IMR-90 (cell line): Measurements from ENCODE around the gene PGC. TPM values are rescaled to one million over a fixed set of nuclear protein-coding genes. Genes with fewer than 3 reads are reported as not detected.

Experiments used
- ATAC-seq: fragments of 200-7000 bp; cut with Tn5 transposase; 2 replicates; pipeline ENCODE4 v1.9.1; 2020; ENCODE audit warnings: low read depth, mild to moderate bottlenecking, moderate library complexity
- BruUV-seq: library from RNA; stranded (reverse); fragments of 400-500 nt; replicated peaks from 2 replicates; lab custom pipeline; 2021; lab: Mats Ljungman, UMichigan
- CTCF ChIA-PET: fragments of 300-600 bp; formaldehyde crosslinking; extraction: SDS; loops from one replicate; lab custom pipeline; 2021; ENCODE audit warnings: antibody characterized with exemption; lab: Yijun Ruan, JAX
- POLR2A ChIA-PET: fragments of 300-600 bp; sonication (Branson Sonifier 250); formaldehyde crosslinking; loops from one replicate; lab custom pipeline; 2022; ENCODE audit warnings: antibody characterized with exemption; ENCODE audit not compliant: unreplicated experiment; lab: Charles Lee
- DNase-seq: peaks from one replicate; pipeline ENCODE4 v3.0.0; 2013
- H2AFZ ChIP-seq: replicated peaks from 2 replicates; pipeline ENCODE3; 2013; ENCODE audit warnings: low read length, mild to moderate bottlenecking; ENCODE audit not compliant: poor library complexity
- H2AK5ac ChIP-seq: 2 replicates; pipeline ENCODE4 v1.6.1; 2013; ENCODE audit warnings: low read depth, low read length, inconsistent platforms
- H2AK9ac ChIP-seq: replicated peaks from 2 replicates; pipeline ENCODE3; 2013; ENCODE audit warnings: mild to moderate bottlenecking, low read depth, low read length, moderate library complexity; ENCODE audit not compliant: poor library complexity
- H2BK120ac ChIP-seq: 2 replicates; pipeline ENCODE4 v1.6.1; 2013; ENCODE audit warnings: low read depth, low read length, inconsistent platforms
- H2BK15ac ChIP-seq: 3 replicates; pipeline ENCODE4 v1.6.1; 2013; ENCODE audit warnings: low read depth, low read length, inconsistent platforms
- H2BK20ac ChIP-seq: 2 replicates; pipeline ENCODE4 v1.6.1; 2013; ENCODE audit warnings: low read depth, mild to moderate bottlenecking, inconsistent platforms, low read length, moderate library complexity
- H2BK5ac ChIP-seq: 2 replicates; pipeline ENCODE4 v1.6.1; 2013; ENCODE audit warnings: mild to moderate bottlenecking, low read depth, low read length, inconsistent platforms; ENCODE audit not compliant: poor library complexity, severe bottlenecking
- H3K14ac ChIP-seq: replicated peaks from 2 replicates; pipeline ENCODE4 v1.6.1; 2013; ENCODE audit warnings: low read depth, low read length, inconsistent platforms
- H3K18ac ChIP-seq: 2 replicates; pipeline ENCODE4 v1.6.1; 2013; ENCODE audit warnings: low read depth, low read length, control low read depth
- H3K23ac ChIP-seq: 2 replicates; pipeline ENCODE4 v1.6.1; 2013; ENCODE audit warnings: low read depth, low read length, inconsistent platforms
- H3K27ac ChIP-seq: 2 replicates; pipeline ENCODE4 v1.5.1; 2013; ENCODE audit warnings: mild to moderate bottlenecking, control low read depth, low read length; ENCODE audit not compliant: insufficient read depth
- H3K27me3 ChIP-seq: 2 replicates; pipeline ENCODE4 v1.6.1; 2013; ENCODE audit warnings: low read length; ENCODE audit not compliant: control insufficient read depth, insufficient read depth
- H3K36me3 ChIP-seq: 2 replicates; pipeline ENCODE4 v1.6.1; 2013; ENCODE audit warnings: low read length, mixed read lengths; ENCODE audit not compliant: control insufficient read depth, insufficient read depth
- H3K4ac ChIP-seq: 2 replicates; pipeline ENCODE4 v1.6.1; 2013; ENCODE audit warnings: low read depth, low read length, inconsistent platforms
- H3K4me1 ChIP-seq: 2 replicates; pipeline ENCODE4 v1.6.1; 2013; ENCODE audit warnings: low read length, mixed read lengths; ENCODE audit not compliant: control insufficient read depth, insufficient read depth
- H3K4me2 ChIP-seq: 2 replicates; pipeline ENCODE4 v1.6.1; 2013; ENCODE audit warnings: low read depth, mild to moderate bottlenecking, control low read depth, low read length, moderate library complexity
- H3K4me3 ChIP-seq: 2 replicates; pipeline ENCODE4 v1.5.1; 2013; ENCODE audit warnings: low read depth, mild to moderate bottlenecking, control low read depth, low read length, moderate library complexity; ENCODE audit not compliant: insufficient read depth
- H3K56ac ChIP-seq: 2 replicates; pipeline ENCODE4 v1.6.1; 2013; ENCODE audit warnings: low read length, inconsistent platforms; ENCODE audit not compliant: insufficient read depth; ENCODE audit errors: extremely low read depth
- H3K79me1 ChIP-seq, 2 experiments: 2 replicates each; pipeline ENCODE4 v1.6.1; 2013; ENCODE audit warnings: low read length in 2 of 2, inconsistent platforms in 1 of 2, low read depth in 1 of 2
- H3K9ac ChIP-seq: 2 replicates; pipeline ENCODE4 v1.6.1; 2013; ENCODE audit warnings: low read depth, low read length, control low read depth
- H3K9me1 ChIP-seq: 2 replicates; pipeline ENCODE4 v1.6.1; 2013; ENCODE audit warnings: low read length, inconsistent platforms; ENCODE audit not compliant: insufficient read depth
- H3K9me3 ChIP-seq: 2 replicates; pipeline ENCODE4 v1.6.1; 2013; ENCODE audit warnings: low read length; ENCODE audit not compliant: control insufficient read depth, insufficient read depth
- H4K20me1 ChIP-seq: 2 replicates; pipeline ENCODE4 v1.6.1; 2013; ENCODE audit warnings: low read length, inconsistent platforms; ENCODE audit not compliant: insufficient read depth
- H4K5ac ChIP-seq: 2 replicates; pipeline ENCODE4 v1.6.1; 2013; ENCODE audit warnings: mild to moderate bottlenecking, low read depth, low read length, control low read depth
- H4K8ac ChIP-seq, 2 experiments: 2 replicates each; pipeline ENCODE4 v1.6.1; 2013; ENCODE audit warnings: low read depth in 2 of 2, low read length in 2 of 2, control low read depth in 1 of 2, inconsistent platforms in 1 of 2
- H4K91ac ChIP-seq: 2 replicates; pipeline ENCODE4 v1.6.1; 2013; ENCODE audit warnings: low read depth, low read length, inconsistent platforms; ENCODE audit not compliant: insufficient read depth
- BHLHE40 ChIP-seq: fragments of 150-350 bp; IDR thresholded peaks from 2 replicates; pipeline ENCODE4 v1.6.1; 2016; ENCODE audit warnings: mild to moderate bottlenecking, low read depth, low read length
- CEBPB ChIP-seq: IDR thresholded peaks from 2 replicates; pipeline ENCODE4 v1.6.1; 2012; ENCODE audit warnings: low read depth, low read length, improper control_type of control experiment
- CHD1 ChIP-seq: IDR thresholded peaks from 2 replicates; pipeline ENCODE4 v1.6.1; 2012; ENCODE audit warnings: low read depth, low read length, improper control_type of control experiment
- FOS ChIP-seq: fragments of 150-350 bp; IDR thresholded peaks from 2 replicates; pipeline ENCODE4 v1.6.1; 2016; ENCODE audit warnings: low read depth, low read length
- MAFK ChIP-seq: IDR thresholded peaks from 2 replicates; pipeline ENCODE4 v1.6.1; 2012; ENCODE audit warnings: low read depth, low read length, improper control_type of control experiment
- MAZ ChIP-seq: IDR thresholded peaks from 2 replicates; pipeline ENCODE4 v1.6.1; 2012; ENCODE audit warnings: low read depth, mild to moderate bottlenecking, low read length, improper control_type of control experiment, moderate library complexity, borderline replicate concordance
- MXI1 ChIP-seq: IDR thresholded peaks from 2 replicates; pipeline ENCODE4 v1.6.1; 2012; ENCODE audit warnings: low read depth, mild to moderate bottlenecking, low read length, moderate library complexity, borderline replicate concordance
- NFE2L2 ChIP-seq: fragments of 150-350 bp; IDR thresholded peaks from 2 replicates; pipeline ENCODE4 v1.6.1; 2016; ENCODE audit warnings: low read depth, mild to moderate bottlenecking, low read length
- POLR2A ChIP-seq: IDR thresholded peaks from 2 replicates; pipeline ENCODE4 v1.6.1; 2012; ENCODE audit warnings: mild to moderate bottlenecking, low read depth, low read length
- RAD21 ChIP-seq: IDR thresholded peaks from 2 replicates; pipeline ENCODE4 v1.6.1; 2012; ENCODE audit warnings: low read length, improper control_type of control experiment
- RFX5 ChIP-seq: IDR thresholded peaks from 2 replicates; pipeline ENCODE4 v1.8.0; 2012; ENCODE audit warnings: low read depth, mild to moderate bottlenecking, low read length, moderate library complexity
- SMC3 ChIP-seq: fragments of 150-350 bp; IDR thresholded peaks from 2 replicates; pipeline ENCODE4 v1.6.1; 2016; ENCODE audit warnings: low read depth, mild to moderate bottlenecking, antibody characterized with exemption, low read length, moderate library complexity
- WGBS, 2 experiments: methylation state at CpG; one replicate each; pipeline versions ENCODE4 v1.1.5 to v1.1.7; 2013; ENCODE audit warnings: missing lambda C conversion rate in 2 of 2; ENCODE audit not compliant: insufficient read length in 1 of 2; ENCODE audit errors: extremely low coverage in 2 of 2; 5-methylcytosine and 5-hydroxymethylcytosine counted together
- dilution Hi-C: fragments of 300-500 bp; cut with HindIII; formaldehyde crosslinking; loops from one replicate; pipeline ENCODE4 v1.14.3; 2018; ENCODE audit warnings: low sequenced_read_pairs; ENCODE audit not compliant: unreplicated experiment
- in situ Hi-C: fragments of 300-500 bp; cut with MboI; formaldehyde crosslinking; loops from 3 replicates; pipeline ENCODE4 v1.14.3; 2019; ENCODE audit warnings: low sequenced_read_pairs, inconsistent platforms, mixed read lengths
- intact Hi-C: fragments of 100-400 bp; cut with micrococcal nuclease; formaldehyde crosslinking; loops from 2 replicates; pipeline ENCODE4 v1.10.0; 2022
- polyA plus RNA-seq, 3 experiments: library from polyadenylated mRNA; depleted of rRNA; stranded (reverse); fragments of >200 nt; gene quantifications; 2 replicates each; pipeline ENCODE4 v1.2.3, GENCODE V29; 2012; ENCODE audit warnings: low replicate concordance in 1 of 3
- total RNA-seq: library from RNA; depleted of rRNA; stranded (reverse); fragments of >200 nt; gene quantifications from 2 replicates; pipeline ENCODE4 v1.2.3, GENCODE V29; 2012
- TF ChIP-seq, protein P1 (sequence below): fragments of 150-350 bp; IDR thresholded peaks from 2 replicates; pipeline ENCODE4 v1.6.1; 2017; ENCODE audit warnings: mild to moderate bottlenecking, antibody characterized with exemption, low read length, low read depth
- TF ChIP-seq, protein P2 (sequence below): conservative IDR thresholded peaks from 2 replicates; pipeline ENCODE4 v1.5.1; 2012; ENCODE audit warnings: mild to moderate bottlenecking, low read depth, low read length, improper control_type of control experiment
- TF ChIP-seq, protein P3 (sequence below): fragments of 150-350 bp; IDR thresholded peaks from 2 replicates; pipeline ENCODE4 v1.6.1; 2016; ENCODE audit warnings: low read depth, mild to moderate bottlenecking, low read length, moderate library complexity, borderline replicate concordance

The PGC gene
- total and polyA plus RNA-seq, 2 of the 4 experiments (the other 2 are of a cell fraction), result not detected

DNA sequence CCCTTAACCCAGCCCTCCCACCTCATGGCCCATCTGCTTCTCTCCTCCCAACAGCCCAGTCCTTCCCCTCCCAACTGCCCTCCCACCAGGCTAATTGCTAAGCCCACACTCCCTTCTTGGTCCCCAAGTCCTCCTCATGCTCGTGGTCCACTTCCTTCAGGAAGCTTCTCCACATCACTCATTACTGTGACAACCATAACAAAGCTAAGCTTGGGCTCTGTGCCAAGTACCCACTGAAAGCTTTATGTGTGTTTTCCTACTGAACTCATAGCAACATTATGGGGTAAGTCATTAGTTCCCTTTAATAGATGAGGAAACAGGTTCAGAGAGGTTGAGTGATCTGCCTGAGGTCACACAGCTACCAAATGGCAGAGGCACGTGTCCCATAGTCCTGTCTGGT lies 16.3 kb upstream of the PGC start:
- DNase-seq (no peak), ATAC-seq (no peak)
- Histone ChIP-seq H3K14ac (no peak overlapping the region), H4K8ac (no peak overlapping the region), H3K27me3 (peaks cover 14% of the 10 kb centered on the region; the same call in 1 of the 2 replicates), H2AK5ac (no peak overlapping the region), H3K23ac (no peak overlapping the region), H3K4me3 (no peak overlapping the region), H3K9me3 (no peaks in the 10 kb centered on the region), H2AK9ac (no peak overlapping the region), H3K9me1 (no peaks in the 10 kb centered on the region; the same call in 1 of the 2 replicates), H2BK20ac (no peak overlapping the region), H4K20me1 (no peaks in the 10 kb centered on the region), H3K56ac (no peak overlapping the region), H3K79me1 (no peaks in the 10 kb centered on the region), H2AFZ (peak overlapping the region; percentile 26), H3K4me1 (peaks cover 5% of the 10 kb centered on the region; the same call in 1 of the 2 replicates), H3K4ac (no peak overlapping the region), H2BK5ac (no peak overlapping the region), H2BK15ac (no peak overlapping the region), H2BK120ac (no peak overlapping the region), H3K27ac (no peak overlapping the region), H3K4me2 (no peak overlapping the region), H3K9ac (no peak overlapping the region), H4K91ac (no peak overlapping the region), H3K18ac (no peak overlapping the region), H4K5ac (no peak overlapping the region), H3K36me3 (no peaks in the 10 kb centered on the region)
- CTCF ChIA-PET, result no interaction called here
- POLR2A ChIA-PET, result no interaction called here
- WGBS, 2 experiments, result 0% methylated on average over 1 of the region's 2 CpGs; no CpG with 5 or more reads in 1 of the 2 experiments
- no TSS peak for BruUV-seq
- in situ Hi-C loops, result no loop called here
- dilution Hi-C loops, result no loop called here
- TF ChIP-seq SMC3 (no peak), MAZ (no peak), FOS (no peak), MXI1 (no peak), RFX5 (no peak), MAFK (no peak), BHLHE40 (no peak), CHD1 (no peak), RAD21 (no peak), CEBPB (no peak), POLR2A (no peak), NFE2L2 (no peak)
- TF ChIP-seq, protein P1, sequence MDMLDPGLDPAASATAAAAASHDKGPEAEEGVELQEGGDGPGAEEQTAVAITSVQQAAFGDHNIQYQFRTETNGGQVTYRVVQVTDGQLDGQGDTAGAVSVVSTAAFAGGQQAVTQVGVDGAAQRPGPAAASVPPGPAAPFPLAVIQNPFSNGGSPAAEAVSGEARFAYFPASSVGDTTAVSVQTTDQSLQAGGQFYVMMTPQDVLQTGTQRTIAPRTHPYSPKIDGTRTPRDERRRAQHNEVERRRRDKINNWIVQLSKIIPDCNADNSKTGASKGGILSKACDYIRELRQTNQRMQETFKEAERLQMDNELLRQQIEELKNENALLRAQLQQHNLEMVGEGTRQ, result no peak
- TF ChIP-seq, protein P2, sequence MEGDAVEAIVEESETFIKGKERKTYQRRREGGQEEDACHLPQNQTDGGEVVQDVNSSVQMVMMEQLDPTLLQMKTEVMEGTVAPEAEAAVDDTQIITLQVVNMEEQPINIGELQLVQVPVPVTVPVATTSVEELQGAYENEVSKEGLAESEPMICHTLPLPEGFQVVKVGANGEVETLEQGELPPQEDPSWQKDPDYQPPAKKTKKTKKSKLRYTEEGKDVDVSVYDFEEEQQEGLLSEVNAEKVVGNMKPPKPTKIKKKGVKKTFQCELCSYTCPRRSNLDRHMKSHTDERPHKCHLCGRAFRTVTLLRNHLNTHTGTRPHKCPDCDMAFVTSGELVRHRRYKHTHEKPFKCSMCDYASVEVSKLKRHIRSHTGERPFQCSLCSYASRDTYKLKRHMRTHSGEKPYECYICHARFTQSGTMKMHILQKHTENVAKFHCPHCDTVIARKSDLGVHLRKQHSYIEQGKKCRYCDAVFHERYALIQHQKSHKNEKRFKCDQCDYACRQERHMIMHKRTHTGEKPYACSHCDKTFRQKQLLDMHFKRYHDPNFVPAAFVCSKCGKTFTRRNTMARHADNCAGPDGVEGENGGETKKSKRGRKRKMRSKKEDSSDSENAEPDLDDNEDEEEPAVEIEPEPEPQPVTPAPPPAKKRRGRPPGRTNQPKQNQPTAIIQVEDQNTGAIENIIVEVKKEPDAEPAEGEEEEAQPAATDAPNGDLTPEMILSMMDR, result no peak
- TF ChIP-seq, protein P3, sequence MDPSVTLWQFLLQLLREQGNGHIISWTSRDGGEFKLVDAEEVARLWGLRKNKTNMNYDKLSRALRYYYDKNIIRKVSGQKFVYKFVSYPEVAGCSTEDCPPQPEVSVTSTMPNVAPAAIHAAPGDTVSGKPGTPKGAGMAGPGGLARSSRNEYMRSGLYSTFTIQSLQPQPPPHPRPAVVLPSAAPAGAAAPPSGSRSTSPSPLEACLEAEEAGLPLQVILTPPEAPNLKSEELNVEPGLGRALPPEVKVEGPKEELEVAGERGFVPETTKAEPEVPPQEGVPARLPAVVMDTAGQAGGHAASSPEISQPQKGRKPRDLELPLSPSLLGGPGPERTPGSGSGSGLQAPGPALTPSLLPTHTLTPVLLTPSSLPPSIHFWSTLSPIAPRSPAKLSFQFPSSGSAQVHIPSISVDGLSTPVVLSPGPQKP, result no peak
- intact Hi-C loops, result no loop called here
